ENCODE data around the gene CNTRL. TPM values are rescaled to one million over a fixed set of nuclear protein-coding genes. Genes with fewer than 3 reads are reported as not detected.

CNTRL gene
- total RNA-seq, 1 experiment from 2014 or later, result 11.6 TPM

DNA sequence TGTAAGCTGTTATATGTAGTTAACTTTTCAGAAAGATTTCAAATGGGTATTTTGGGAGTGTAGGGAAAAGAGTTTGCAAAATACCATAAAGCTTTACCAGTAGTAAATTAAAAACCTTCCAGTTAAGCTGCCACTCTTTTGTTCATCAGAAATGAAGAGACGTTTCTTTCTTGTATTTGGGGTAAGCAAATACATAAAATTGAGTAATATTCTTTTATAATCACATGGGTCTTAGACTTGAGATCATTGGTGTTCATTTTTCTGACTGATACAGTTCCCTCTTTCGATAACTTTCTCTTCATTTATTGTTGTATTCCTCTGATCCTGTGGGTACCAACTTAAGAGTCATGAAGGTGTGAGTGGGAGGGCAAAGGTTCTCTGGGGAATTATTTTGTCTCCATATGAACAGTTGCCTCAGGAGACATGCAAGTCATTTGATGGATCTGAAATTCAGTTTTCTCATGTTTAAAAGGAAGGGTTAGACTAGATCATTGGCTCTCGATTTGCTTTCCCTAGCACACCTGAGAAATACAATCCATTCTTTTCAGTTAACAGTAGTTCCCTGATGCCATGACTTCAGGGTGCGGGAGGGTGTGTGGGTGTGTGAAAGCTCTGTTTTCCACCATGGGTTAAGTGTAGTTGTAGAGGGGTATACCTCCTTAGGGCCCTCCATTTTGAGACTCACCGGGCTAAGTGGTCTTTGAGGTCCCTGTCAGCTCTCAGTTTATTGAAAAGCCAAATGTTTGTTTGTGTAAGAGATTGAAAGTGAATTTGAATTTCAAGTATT, 47.7 kb downstream of the CNTRL start:
- TF ChIP-seq CTCF (conservative IDR thresholded peaks at IDR 0.05), result no peak
- Histone ChIP-seq H2AFZ (ENCODE audit: low read length) (no peak overlapping the region), H3K79me2 (ENCODE audit: insufficient read depth, low read length) (no peaks in the 10 kb centered on the region), H4K8ac (replicated peaks; ENCODE audit: insufficient read length, low read depth, low read length) (no peak overlapping the region), H2BK15ac (ENCODE audit: low read depth, low read length) (no peak overlapping the region), H3K27me3 (ENCODE audit: insufficient read depth, low read length) (no peaks in the 10 kb centered on the region), H3K4me1 (ENCODE audit: insufficient read depth, low read length) (no peaks in the 10 kb centered on the region), H3K23ac (ENCODE audit: insufficient read length, low read depth, low read length) (no peak overlapping the region), H4K20me1 (ENCODE audit: control insufficient read depth, insufficient read depth, insufficient read length) (no peaks in the 10 kb centered on the region), H3K18ac (ENCODE audit: insufficient read length, low read depth, low read length) (no peak overlapping the region), H2BK20ac (ENCODE audit: low read depth, low read length, poor library complexity, severe bottlenecking) (no peak overlapping the region), H3K79me1 (ENCODE audit: insufficient read depth, low read depth, low read length, poor library complexity, severe bottlenecking) (no peaks in the 10 kb centered on the region), H2BK120ac (ENCODE audit: low read depth, low read length, poor library complexity, severe bottlenecking) (no peak overlapping the region), H3K56ac (ENCODE audit: insufficient read length, low read depth, low read length) (no peak overlapping the region), H3K9ac (ENCODE audit: extremely low read depth, insufficient read length, low read length) (no peak overlapping the region), H2BK5ac (ENCODE audit: insufficient read length, low read length) (no peak overlapping the region), H3K4me2 (ENCODE audit: insufficient read depth, insufficient read length, low read length) (no peak overlapping the region), H3K23me2 (ENCODE audit: insufficient read length, low read depth, low read length, poor library complexity, severe bottlenecking) (no peaks in the 10 kb centered on the region), H3K27ac (ENCODE audit: insufficient read length, low read depth, low read length) (no peak overlapping the region), H2BK12ac (ENCODE audit: insufficient read length, low read depth, low read length) (no peak overlapping the region), H3K4ac (ENCODE audit: low read depth, low read length) (no peak overlapping the region), H3K9me3 (ENCODE audit: control insufficient read depth, low read depth, low read length) (no peaks in the 10 kb centered on the region), H4K91ac (ENCODE audit: insufficient read length, low read depth, low read length) (no peak overlapping the region), H2AK5ac (ENCODE audit: insufficient read length, low read length) (no peak overlapping the region), H3T11ph (ENCODE audit: low read length) (no peak overlapping the region), H3K14ac (ENCODE audit: insufficient read depth, low read length) (no peak overlapping the region), H4K5ac (ENCODE audit: insufficient read length, low read depth, low read length) (no peak overlapping the region)
- no CpG with 5 or more reads among the region's 5 CpGs for whole genome bisulfite sequencing (ENCODE audit: extremely low coverage, insufficient read length, low lambda C conversion rate)
- peaks cover 0 to 8% (median 2%) of the 10 kb centered on the region in 3 experiments; a peak in 3 of 7 replicates for H3K36me3 Mint-ChIP-seq (ENCODE audit: insufficient read depth in 1 of 3, low read depth in 3 of 3)
- peaks cover 12 to 16% of the 10 kb centered on the region in 2 experiments for H3K4me1 Mint-ChIP-seq
- no peaks in the 10 kb centered on the region for H3K9me3 Mint-ChIP-seq
- H3K27ac Mint-ChIP-seq, result no peak overlapping the region
- H3K27me3 Mint-ChIP-seq (ENCODE audit: low read depth), result no peaks in the 10 kb centered on the region
- H3K4me3 Mint-ChIP-seq, result peak overlapping the region; percentile 68 to 82
- DNase-seq, result no peak
